Uterus (tissue), 2 donors: ENCODE data around the gene RAD51D.

Source experiments
- CTCF ChIP-seq, 4 experiments: fragments of 200-600 bp in 2 of 4; fragments of 450-650 bp in 2 of 4; sonication (generic) in 2 of 4; IDR thresholded peaks; one replicate each; pipeline ENCODE4 v1.5.1; 2016 to 2019; ENCODE audit warnings: antibody characterized with exemption in 4 of 4, mild to moderate bottlenecking in 2 of 4, moderate library complexity in 1 of 4
- POLR2A ChIP-seq, 2 donors: fragments of 450-650 bp; IDR thresholded peaks; one replicate each; pipeline ENCODE4 v1.6.1; 2016; ENCODE audit warnings: antibody characterized with exemption in 2 of 2, mild to moderate bottlenecking in 1 of 2, moderate library complexity in 1 of 2

GRCh38 chr17:35127751-35128514 lies 8.3 kb upstream of the RAD51D start:
- TF ChIP-seq CTCF (IDR thresholded peaks at IDR 0.05) (no peak), POLR2A (IDR thresholded peaks at IDR 0.05) (no peak)
